DMS 273 (cell line): Measurements from ENCODE around the gene DAB2IP.

Experiments
- DNase-seq: peaks from one replicate; lab custom pipeline; 2025; ENCODE audit not compliant: unreplicated experiment; lab: John Stamatoyannopoulos, UW

DAB2IP gene

DNA sequence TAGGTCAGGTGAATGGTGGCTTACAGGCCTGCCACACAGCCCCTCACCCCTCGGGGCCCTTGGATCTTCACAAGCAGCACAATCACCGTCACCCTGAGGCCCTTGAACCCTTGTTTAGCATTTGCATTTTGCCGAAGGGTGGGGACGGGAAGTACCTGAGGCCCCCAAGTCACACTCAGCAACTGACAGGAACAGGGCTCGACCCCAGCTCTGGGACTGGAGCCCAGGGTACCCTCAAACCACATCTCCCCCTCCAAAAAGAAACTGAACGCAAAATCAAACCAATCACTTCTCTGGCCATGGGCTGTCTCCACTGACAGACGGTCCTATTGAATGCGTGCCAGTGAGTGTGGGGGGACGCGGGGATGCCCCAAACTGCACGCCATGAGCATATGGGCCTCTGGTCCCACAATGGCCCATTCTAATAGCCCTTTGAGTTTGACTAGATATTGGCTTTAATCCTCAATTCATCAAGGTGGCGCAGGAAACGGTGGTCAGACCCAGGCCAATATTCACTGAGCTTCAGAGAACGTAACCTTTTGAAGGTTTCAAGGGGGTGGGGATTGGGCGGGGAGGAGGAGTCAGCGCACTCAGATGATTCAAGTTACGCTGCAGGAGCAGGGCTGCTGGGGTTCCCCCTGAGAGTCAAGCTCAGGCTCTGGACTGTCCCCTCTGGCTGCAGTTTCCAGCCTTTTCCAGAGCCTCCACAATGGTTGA is 176.0 kb downstream of the DAB2IP start:
- no peak for DNase-seq

DNA sequence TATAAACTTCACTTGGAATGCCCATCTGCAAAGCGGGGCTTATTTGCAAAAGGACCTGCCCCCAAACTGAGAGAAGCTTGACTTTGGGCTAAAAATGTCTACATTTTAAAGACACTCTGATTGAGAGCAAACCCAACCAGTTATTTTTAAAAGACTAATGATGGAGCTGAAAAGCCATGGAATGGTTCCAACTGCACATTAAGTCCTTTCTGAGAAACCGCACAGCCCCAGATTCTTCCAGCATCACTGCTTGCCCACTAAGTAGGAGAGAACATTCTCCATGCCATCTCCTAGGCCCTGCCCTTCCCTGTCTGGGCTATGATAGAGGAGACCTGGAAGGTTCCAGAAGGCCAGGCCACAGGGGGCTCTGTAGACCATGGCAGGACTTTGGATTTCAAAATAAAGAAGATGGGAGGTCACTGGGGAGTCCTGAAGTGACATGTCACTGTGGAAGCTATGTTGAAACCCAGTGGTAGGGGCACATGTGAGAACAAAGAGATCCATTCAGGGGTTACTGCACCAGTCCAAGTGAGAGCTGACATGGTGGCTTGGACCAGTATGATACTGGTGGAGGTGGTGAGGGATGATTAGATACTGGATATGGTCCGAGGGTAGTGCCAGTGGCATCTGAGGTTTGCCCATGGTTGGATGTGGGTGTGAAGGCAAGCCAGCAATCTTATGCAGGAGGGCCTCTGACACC is 179.2 kb downstream of the DAB2IP start:
- no peak for DNase-seq

DNA sequence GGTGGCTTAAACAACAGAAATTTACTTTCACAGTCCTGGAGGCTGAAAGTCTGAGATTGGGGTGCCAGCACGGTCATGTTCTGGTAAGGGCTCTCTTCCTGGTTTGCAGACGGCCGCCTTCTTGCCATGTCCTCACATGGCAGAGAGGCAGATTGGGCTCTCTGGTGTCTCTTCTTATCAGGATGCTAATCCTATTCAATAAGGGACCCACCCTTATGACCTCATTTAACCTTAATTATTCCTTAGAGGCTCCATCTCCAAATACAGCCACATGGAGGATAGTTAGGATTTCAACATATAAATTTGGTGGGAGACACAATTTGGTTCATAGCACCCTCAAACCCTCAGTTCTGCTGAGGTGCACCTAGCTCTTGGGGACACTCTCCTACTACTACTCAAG is 180.4 kb downstream of the DAB2IP start:
- DNase-seq: peak; percentile 10

DNA sequence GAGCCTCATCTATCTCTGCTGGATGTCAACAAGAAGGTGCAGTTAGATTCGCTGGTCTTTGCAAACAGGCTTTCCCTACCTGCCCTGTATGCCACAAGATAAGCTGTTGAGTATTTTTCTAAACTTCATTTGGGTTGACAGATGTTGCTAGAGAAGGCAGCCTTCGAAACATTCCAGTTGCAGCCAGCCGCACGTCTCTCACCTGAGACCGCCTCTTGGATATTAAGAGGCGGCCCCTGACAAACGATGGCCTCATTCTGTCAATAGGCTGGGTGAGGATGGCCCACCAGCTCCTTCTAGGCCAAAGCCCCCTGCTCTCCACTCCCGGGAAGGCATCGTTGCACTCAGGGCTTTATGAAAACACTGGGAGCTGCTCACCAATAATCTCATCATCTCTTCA is 181.6 kb downstream of the DAB2IP start:
- no peak for DNase-seq
